Sigmoid colon (tissue), 7 donors: ENCODE data around the gene CTNNA2. TPM values are rescaled to one million over a fixed set of nuclear protein-coding genes. Genes with fewer than 3 reads are reported as not detected.
A peak's percentile ranks its signal among the peaks of the same experiment; 100 is the strongest.

Source experiments
- DNase-seq: peaks from one replicate; pipeline ENCODE4 v3.0.0-alpha.2; 2019
- H3K27ac ChIP-seq, 4 donors: fragments of 200-600 bp; sonication (generic); one replicate each; pipeline ENCODE4 v1.5.1; 2016 to 2019; ENCODE audit warnings: mild to moderate bottlenecking in 1 of 4
- H3K27me3 ChIP-seq, 3 donors: fragments of 200-600 bp; sonication (generic); one replicate each; pipeline ENCODE4 v1.5.1; 2019; ENCODE audit warnings: mild to moderate bottlenecking in 1 of 3
- H3K36me3 ChIP-seq, 4 donors: fragments of 200-600 bp; sonication (generic); one replicate each; pipeline ENCODE4 v1.5.1; 2016 to 2019
- H3K4me1 ChIP-seq, 4 donors: fragments of 200-600 bp; sonication (generic); one replicate each; pipeline ENCODE4 v1.5.1; 2017 to 2019
- H3K4me3 ChIP-seq, 4 donors: fragments of 200-600 bp; sonication (generic); one replicate each; pipeline ENCODE4 v1.5.1; 2017 to 2019; ENCODE audit warnings: mild to moderate bottlenecking in 2 of 4, moderate library complexity in 1 of 4
- H3K9me3 ChIP-seq, 4 donors: fragments of 200-600 bp in 3 of 4; sonication (generic) in 3 of 4; one replicate each; pipeline versions ENCODE4 v1.5.1 to v1.6.1; 2013 to 2019
- CTCF ChIP-seq, 4 experiments: fragments of 450-650 bp in 3 of 4; fragments of 200-600 bp in 1 of 4; IDR thresholded peaks; one replicate each; pipeline ENCODE4 v1.5.1; 2016 to 2019; ENCODE audit warnings: antibody characterized with exemption in 4 of 4, mild to moderate bottlenecking in 3 of 4, moderate library complexity in 2 of 4
- EP300 ChIP-seq, 4 donors: sonication (generic); formaldehyde crosslinking; IDR thresholded peaks; one replicate each; pipeline ENCODE4 v1.6.1; 2017; ENCODE audit warnings: antibody characterized with exemption in 4 of 4
- POLR2A ChIP-seq, 2 donors: fragments of 450-650 bp; IDR thresholded peaks; one replicate each; pipeline ENCODE4 v1.6.1; 2016; ENCODE audit warnings: antibody characterized with exemption in 2 of 2, mild to moderate bottlenecking in 2 of 2, moderate library complexity in 2 of 2
- POLR2AphosphoS5 ChIP-seq, 4 donors: sonication (generic); formaldehyde crosslinking; IDR thresholded peaks; one replicate each; pipeline ENCODE4 v1.6.1; 2017; ENCODE audit warnings: antibody characterized with exemption in 4 of 4
- WGBS, 2 donors: extraction: QIAGEN DNeasy Blood & Tissue Kit; methylation state at CpG; one replicate each; pipeline ENCODE4 v1.1.7; 2013; 5-methylcytosine and 5-hydroxymethylcytosine counted together
- intact Hi-C: fragments of 100-400 bp; cut with DNase I; formaldehyde crosslinking; loops from one replicate; pipeline ENCODE4 v1.15.1; 2023
- polyA plus RNA-seq, 3 donors: library from polyadenylated mRNA; stranded (reverse); fragments of 200-250 nt; gene quantifications; one replicate each; pipeline ENCODE4 v1.2.3, GENCODE V29; 2013
- total RNA-seq, 4 donors: library from RNA; depleted of rRNA; stranded (reverse); fragments of >200 nt; gene quantifications; one replicate each; pipeline ENCODE4 v1.1.0, GENCODE V29; 2016
- donor health status: healthy with polysubstance abuse.
- donor health status: Bipolar disorder and iron deficiency.
- donor health status: healthy.

The CTNNA2 gene
- total and polyA plus RNA-seq, 7 donors: 1.4 to 8.6 (median 3.8) TPM; not detected in 2

- Histone ChIP-seq H3K27ac (peak overlapping the region in 1 of 4 donors; percentile 25), H3K9me3 (peaks cover 0 to 2% (median 0%) of the 10 kb centered on the region in 4 donors), H3K36me3 (no peaks in the 10 kb centered on the region), H3K4me1 (peaks cover 0 to 6% (median 0%) of the 10 kb centered on the region in 4 donors), H3K27me3 (no peaks in the 10 kb centered on the region), H3K4me3 (no peak overlapping the region)
- TF ChIP-seq POLR2A (IDR thresholded peaks at IDR 0.05) (no peak), CTCF (IDR thresholded peaks at IDR 0.05) (no peak), POLR2AphosphoS5 (IDR thresholded peaks at IDR 0.05) (no peak), EP300 (IDR thresholded peaks at IDR 0.05) (no peak)
- DNase-seq: no peak
- WGBS, 2 donors: 56 to 61% methylated on average over 2 of the region's 2 CpGs
- intact Hi-C loops: no loop called here
Measured at GRCh38 chr2:80476535-80477117, 963.8 kb downstream of the CTNNA2 start.

GRCh38 chr2:80482276-80482675 lies 969.4 kb downstream of the CTNNA2 start:
- no peaks in the 10 kb centered on the region for H3K36me3 ChIP-seq
- H3K9me3 ChIP-seq: peaks cover 0 to 2% (median 0%) of the 10 kb centered on the region in 4 donors
- H3K27me3 ChIP-seq: no peaks in the 10 kb centered on the region
- no peaks in the 10 kb centered on the region for H3K4me1 ChIP-seq
- no peak overlapping the region for H3K4me3 ChIP-seq
- TF ChIP-seq EP300 (IDR thresholded peaks at IDR 0.05) (no peak), POLR2AphosphoS5 (IDR thresholded peaks at IDR 0.05) (no peak), CTCF (IDR thresholded peaks at IDR 0.05) (no peak), POLR2A (IDR thresholded peaks at IDR 0.05) (no peak)
- 22 to 64% methylated on average over 3 of the region's 3 CpGs for WGBS, 2 donors
- DNase-seq: no peak
- intact Hi-C loops: no loop called here
- H3K27ac ChIP-seq: no peak overlapping the region

- no peak for DNase-seq
- WGBS, 2 donors: 57 to 63% methylated on average over 3 of the region's 3 CpGs
- intact Hi-C loops: no loop called here
- Histone ChIP-seq H3K9me3 (no peaks in the 10 kb centered on the region), H3K4me1 (peaks cover 0 to 5% (median 0%) of the 10 kb centered on the region in 4 donors), H3K27me3 (no peaks in the 10 kb centered on the region), H3K36me3 (no peaks in the 10 kb centered on the region), H3K27ac (no peak overlapping the region), H3K4me3 (no peak overlapping the region)
- TF ChIP-seq CTCF (IDR thresholded peaks at IDR 0.05) (no peak), EP300 (IDR thresholded peaks at IDR 0.05) (no peak), POLR2A (IDR thresholded peaks at IDR 0.05) (no peak), POLR2AphosphoS5 (IDR thresholded peaks at IDR 0.05) (no peak)
Measured at GRCh38 chr2:80489717-80490116, 976.9 kb downstream of the CTNNA2 start.

GRCh38 chr2:80490964-80491363 lies 978.1 kb downstream of the CTNNA2 start:
- no peak overlapping the region for H3K4me3 ChIP-seq
- WGBS, 2 donors: 77 to 81% methylated on average over 4 of the region's 4 CpGs
- H3K4me1 ChIP-seq: peaks cover 0 to 5% (median under 1%) of the 10 kb centered on the region in 4 donors
- no peaks in the 10 kb centered on the region for H3K36me3 ChIP-seq
- TF ChIP-seq POLR2A (IDR thresholded peaks at IDR 0.05): no peak
- no peak overlapping the region for H3K27ac ChIP-seq
- no peaks in the 10 kb centered on the region for H3K27me3 ChIP-seq
- no peak for DNase-seq
- H3K9me3 ChIP-seq: no peaks in the 10 kb centered on the region
- intact Hi-C loops: no loop called here

GRCh38 chr2:80496346-80496745 lies 983.5 kb downstream of the CTNNA2 start:
- intact Hi-C loops: loop anchor here (5.0 kb wide), 1 partner anchor 424 kb away; no protein-coding TSS in a partner anchor
- H3K27ac ChIP-seq: no peak overlapping the region
- no peak overlapping the region for H3K4me3 ChIP-seq
- H3K27me3 ChIP-seq: no peaks in the 10 kb centered on the region
- TF ChIP-seq POLR2A (IDR thresholded peaks at IDR 0.05) (no peak), EP300 (IDR thresholded peaks at IDR 0.05) (no peak), POLR2AphosphoS5 (IDR thresholded peaks at IDR 0.05) (no peak), CTCF (IDR thresholded peaks at IDR 0.05) (no peak)
- peaks cover 0 to 17% (median 8%) of the 10 kb centered on the region in 4 donors for H3K4me1 ChIP-seq
- no peaks in the 10 kb centered on the region for H3K9me3 ChIP-seq
- 69 to 86% methylated on average over 2 of the region's 2 CpGs for WGBS, 2 donors
- no peaks in the 10 kb centered on the region for H3K36me3 ChIP-seq
- DNase-seq: no peak
